RPMI8226 (cell line): Measurements from ENCODE around the gene TIAL1.
"Not testable (repeated sequence)": the region's sequence is repeated elsewhere in the genome, so short reads cannot be mapped to it uniquely, and the experiment has no call there.

Experiments used
- DNase-seq: peaks from one replicate; pipeline ENCODE4 v3.0.0-alpha.2; 2015

Gene TIAL1, protein sequence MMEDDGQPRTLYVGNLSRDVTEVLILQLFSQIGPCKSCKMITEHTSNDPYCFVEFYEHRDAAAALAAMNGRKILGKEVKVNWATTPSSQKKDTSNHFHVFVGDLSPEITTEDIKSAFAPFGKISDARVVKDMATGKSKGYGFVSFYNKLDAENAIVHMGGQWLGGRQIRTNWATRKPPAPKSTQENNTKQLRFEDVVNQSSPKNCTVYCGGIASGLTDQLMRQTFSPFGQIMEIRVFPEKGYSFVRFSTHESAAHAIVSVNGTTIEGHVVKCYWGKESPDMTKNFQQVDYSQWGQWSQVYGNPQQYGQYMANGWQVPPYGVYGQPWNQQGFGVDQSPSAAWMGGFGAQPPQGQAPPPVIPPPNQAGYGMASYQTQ

DNA sequence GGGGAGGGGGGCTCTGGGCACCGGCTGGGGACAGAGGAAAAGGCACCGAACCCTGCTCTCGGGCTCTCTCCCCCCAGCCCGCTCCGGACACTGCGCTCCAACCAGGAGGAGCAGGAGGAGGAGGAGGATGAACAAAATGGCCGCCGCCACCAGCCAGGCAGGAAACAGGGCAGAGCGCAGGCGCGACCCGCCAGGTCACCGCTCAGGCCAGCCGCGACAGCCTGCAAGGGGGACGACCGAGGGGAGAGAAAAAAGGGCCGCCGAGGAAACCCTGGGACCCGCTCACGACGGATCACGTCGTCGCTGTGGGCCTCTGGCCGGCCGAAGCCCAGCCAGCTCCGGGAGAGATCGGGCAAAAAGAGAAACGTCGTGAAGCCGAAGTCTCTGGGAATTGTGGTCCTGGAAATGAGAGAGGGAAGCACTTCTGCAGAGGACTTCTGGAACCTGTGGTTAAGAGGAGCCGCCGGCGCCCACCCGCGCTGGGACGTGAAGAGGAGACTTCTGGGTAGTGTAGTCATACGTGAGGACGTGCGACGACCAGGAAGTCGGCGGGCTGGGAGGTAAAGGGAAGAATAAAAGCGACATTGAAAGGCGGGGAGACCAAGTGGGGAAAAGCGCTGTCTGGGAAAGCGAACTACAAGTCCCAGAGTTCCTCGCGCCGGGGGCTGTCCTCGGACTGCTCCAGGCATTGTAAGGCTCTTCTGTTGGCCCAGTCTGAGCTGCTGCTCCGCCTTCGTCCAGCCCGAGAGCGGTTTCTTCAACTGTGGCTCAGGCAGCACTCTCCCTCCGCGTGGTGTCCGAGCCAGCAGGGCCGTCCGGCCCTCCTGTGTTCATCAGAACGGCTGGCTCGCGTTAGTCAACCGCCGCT is at the start of gene TIAL1:
TSS of gene TIAL1 (minus strand) at position 428 of the 868 bp plus-strand sequence. CDS start 499 bp downstream, outside the sequence.
- peak; percentile 95 for DNase-seq

GRCh38 chr10:119644994-119645393 is 48.2 kb upstream of the TIAL1 start:
- no peak for DNase-seq

DNA sequence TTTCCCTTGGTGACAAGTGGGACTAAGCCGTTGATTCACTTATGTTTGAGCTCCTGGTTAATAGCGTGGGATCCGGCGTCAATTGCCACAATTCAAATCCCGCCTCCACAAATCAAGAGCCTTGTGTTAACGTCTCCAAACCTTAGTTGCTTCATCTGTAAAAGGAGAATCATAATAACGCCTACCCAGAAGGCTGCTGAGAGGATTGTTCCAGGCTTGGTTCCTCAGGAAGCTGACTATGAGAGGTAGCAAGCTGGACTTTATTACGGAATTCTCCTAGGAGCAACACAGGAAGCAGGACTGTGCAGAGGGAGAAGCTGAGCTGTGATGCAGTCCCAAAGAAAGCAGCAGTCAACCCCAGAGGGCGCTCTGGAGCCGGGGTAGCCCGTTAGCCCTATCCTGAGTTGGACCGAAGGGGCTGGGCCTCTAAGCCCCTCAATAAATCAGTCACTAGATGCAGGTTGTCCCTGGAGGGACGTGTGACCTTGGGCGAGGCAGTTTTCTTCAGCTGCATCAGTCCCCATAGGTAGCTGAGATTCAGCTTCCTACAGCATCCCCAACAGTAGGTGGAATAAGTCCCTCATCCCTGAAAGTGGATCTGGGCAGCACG is 47.5 kb upstream of the TIAL1 start:
- no peak for DNase-seq

DNA sequence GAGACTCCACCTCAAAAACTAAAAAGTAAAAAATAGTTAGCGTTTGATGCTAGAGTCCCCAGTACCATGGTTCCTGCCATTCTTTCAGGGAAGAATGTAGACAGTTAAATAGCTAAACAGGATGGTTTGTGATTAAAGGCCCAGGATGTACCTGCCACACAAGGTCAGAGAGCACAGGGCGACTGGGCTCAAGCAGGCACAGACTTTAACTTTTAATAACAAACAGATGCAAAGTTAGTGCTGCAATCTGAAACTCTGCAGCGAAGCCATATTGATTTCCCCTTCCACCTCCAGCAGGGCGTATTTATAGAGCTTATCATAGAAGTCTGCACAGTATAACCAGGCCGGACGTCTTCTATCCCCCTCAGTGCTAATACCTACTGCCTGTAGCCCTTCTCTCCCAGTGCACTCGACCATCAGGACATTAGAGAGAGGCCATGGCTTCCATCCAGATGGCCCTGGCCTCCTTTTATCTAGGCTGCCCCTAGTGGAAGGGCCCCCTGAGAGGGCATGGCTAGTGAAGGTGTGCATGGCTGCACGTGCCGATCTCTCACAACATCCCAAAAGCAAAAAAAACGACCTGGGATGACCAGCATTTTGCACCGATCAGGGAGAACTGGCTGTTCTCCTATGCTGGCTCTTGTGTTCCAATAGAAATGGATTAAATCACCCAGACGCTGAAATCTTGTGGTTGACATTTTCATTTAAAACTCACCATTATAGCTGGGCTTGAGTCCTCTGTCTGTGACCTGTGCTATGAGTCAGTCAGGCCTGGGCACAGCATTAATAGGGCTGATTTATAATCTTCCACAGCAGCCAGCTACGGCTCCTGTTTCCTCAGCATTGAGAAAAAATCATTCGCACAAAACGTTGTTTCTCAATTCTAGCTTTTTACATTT is 46.8 kb upstream of the TIAL1 start:
- DNase-seq = no peak

DNA sequence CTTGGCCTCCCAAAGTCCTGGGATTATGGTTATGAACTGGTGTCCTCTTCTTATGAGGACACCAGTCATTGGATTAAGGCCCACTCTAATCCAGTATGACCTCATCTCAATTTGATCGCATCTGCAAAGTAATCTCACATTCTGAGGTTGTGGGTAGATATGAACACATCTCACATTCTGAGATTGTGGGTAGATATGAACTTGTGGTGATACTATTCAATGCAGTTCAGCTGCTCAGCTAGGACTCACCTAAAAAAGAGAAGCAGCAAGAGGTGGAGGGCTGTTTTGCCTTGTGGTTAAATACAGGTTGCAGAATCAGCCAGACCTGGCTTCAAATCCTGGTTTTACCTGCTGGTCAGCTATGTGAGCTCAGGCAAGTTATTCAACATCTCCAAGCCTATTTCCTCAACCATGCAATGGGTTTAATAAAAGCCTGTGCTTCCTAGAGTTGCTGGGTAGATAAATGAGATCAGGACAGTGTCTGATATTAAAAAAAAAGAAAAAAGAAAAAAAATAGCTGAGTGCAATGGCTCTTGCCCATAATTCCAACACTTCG is 45.9 kb upstream of the TIAL1 start:
- no peak for DNase-seq

GRCh38 chr10:119640875-119641526 is 44.2 kb upstream of the TIAL1 start:
- peak; percentile 7 for DNase-seq

GRCh38 chr10:119640384-119640783 is 43.6 kb upstream of the TIAL1 start:
- DNase-seq = no peak

- no peak for DNase-seq
Measured at GRCh38 chr10:119638982-119639381, 42.2 kb upstream of the TIAL1 start.

DNA sequence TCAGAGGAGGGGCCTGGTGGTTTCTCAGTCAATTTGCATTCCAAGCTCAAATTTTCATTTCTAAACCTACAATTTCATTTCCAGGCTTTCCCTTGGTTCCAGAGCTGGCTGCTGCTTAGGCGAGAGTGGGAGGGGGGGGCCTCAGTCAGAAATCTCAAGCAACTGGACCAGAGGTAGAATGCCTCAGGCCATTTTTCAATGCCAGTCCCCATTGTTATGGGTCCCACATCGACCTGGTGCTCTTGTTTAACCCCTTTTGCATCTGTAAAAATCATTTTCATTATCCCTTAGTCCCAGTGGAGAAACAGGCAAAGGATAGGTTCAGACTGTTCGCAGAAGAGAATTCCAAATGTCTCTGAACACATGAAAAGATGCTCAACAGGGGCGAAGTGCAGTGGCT is 40.9 kb upstream of the TIAL1 start:
- no peak for DNase-seq

DNA sequence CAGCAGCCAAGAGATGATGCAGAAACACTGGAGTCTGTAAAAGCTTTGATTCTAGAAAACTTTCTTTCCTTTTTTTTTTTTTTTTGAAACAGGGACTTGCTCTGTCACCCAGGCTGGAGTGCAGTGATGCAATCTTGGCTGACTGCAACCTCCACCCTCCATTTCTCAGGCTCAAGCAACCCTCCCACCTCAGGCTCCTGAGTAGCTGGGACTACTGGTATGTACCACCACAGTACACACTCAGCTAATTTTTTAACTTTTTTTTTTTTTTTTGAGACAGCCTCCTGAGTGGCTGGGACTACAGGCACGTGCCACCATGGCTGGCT is 37.4 kb upstream of the TIAL1 start:
- DNase-seq = no peak

GRCh38 chr10:119633538-119634218 is 36.9 kb upstream of the TIAL1 start:
- no peak for DNase-seq

- DNase-seq = no peak
Measured at GRCh38 chr10:119630300-119630699, 33.5 kb upstream of the TIAL1 start.

DNA sequence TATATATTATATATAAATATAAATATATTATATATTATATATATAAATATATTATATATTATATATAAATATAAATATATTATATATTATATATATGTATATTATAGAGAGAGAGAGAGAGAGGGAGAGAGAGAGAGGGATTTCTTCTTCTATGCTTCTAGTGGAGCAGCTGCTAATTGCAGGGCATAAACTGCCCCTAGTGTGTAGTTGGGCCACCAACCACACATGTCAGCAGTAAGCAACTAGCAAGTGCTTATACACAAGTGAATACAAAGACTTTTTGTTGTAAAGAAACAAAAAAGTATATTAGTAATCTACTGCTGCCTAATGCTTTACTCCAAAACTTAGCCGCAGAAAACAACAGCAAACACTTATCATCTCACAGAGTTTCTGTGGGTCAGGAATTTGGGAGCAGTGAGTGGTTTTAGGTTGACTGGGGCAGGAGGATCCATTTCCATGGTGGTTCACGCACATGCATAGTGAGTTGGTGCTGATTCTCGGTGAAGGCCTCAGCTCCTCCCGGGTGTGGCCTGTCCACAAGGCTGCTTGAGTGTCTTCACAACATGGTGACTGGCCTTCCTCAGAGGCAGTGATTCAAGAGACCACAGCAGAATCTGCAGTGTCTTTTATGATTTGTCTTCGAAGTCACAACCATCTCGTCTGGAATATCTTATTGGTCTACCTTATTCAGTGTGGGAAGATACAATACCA is 29.0 kb upstream of the TIAL1 start:
- no peak for DNase-seq

DNA sequence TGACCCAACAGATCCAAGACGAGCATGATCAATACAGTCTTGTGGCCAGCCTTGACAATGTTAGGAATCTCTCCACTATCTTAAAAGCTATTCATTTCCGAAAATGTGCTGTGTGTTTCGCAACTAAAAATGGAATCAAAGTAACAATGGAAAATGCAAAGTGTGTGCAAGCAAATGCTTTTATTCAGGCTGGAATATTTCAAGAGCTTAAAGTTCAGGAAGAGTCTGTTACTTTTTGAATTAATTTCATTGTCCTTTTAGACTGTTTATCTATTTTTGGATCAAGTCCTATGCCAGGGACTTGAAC is 24.3 kb upstream of the TIAL1 start:
- no peak for DNase-seq

- no peak for DNase-seq
Measured at GRCh38 chr10:119620241-119621077, 23.7 kb upstream of the TIAL1 start.

DNA sequence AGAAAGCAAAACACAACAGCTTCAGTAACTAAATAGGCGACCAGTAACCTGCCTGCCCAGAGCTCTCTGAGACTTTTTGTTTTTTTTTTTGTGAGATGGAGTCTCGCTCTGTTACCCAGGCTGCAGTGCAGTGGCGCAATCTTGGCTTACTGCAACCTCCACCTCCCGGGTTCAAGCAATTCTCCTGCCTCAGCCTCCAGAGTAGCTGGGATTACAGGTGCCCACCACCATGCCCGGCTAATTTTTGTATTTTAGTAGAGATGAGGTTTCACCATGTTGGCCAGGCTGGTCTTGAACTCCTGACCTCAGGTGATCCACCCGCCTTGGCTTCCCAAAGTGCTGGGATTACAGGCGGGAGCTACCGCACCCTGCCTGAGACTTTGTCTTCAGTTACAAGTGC is 23.0 kb upstream of the TIAL1 start:
- not testable (repeated sequence) for DNase-seq

- no peak for DNase-seq
Measured at GRCh38 chr10:119619215-119619614, 22.5 kb upstream of the TIAL1 start.

DNA sequence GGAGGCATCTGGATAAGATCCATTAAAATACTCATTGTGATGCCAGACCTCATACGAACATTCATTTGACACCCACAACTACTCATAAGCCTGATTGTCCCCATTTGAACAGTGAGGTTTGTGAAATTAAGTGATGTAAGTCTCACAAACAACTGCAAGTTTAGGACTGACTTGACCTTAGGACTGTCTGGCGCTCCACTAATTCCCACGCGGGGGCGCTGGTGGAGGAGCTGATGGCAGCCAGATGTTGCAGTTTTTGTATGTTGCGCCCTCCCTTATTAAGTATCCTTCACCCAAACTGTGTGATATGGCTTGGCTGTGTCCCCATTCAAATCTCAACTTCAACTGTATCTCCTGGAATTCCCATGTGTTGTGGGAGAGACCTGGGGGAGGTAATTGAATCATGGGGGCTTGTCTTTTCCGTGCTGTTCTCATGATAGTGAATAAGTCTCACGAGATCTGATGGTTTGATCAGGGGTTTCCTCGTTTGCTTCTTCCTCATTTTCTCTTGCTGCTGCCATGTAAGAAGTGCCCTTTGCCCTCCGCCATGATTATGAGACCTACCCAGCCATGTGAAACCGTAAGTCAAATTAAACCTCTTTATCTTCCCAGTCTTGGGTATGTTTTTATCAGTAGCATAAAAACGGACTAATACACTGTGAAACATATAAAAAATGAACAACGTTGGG is 20.3 kb upstream of the TIAL1 start:
- peak; percentile 60 for DNase-seq

DNA sequence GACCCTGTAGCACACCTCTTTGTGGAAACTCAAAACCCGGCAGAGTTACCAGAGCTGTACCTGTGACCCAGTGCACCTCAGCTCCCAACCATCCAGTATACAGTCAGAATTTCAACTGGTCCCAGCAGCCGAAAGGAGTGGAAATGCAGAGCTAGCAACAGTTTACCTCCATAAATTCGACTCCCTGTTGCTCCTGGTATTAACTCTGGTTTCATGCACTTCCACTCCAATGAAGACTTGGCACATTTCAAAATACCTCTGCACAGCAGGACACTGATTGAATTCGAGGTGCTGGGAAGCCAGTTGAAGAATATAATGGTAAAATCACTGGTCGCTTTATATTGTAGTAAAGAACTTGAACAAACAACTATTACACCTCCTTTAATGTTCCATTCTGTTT is 17.9 kb upstream of the TIAL1 start:
- no peak for DNase-seq
